OCI-LY3 (cell line): ENCODE measurements around the gene MZF1.
A peak's percentile ranks its signal among the peaks of the same experiment; 100 is the strongest.

Experiments used
- H2AFZ ChIP-seq: fragments of 200-600, 300-600 bp; shearing (Covaris generic); 2 replicates; pipeline ENCODE4 v1.6.0; 2014; ENCODE audit warnings: antibody characterized with exemption, low read depth, low read length
- H3K27ac ChIP-seq: fragments of 200-600, 300-600 bp; sonication (generic); 2 replicates; pipeline ENCODE4 v1.5.1; 2014; ENCODE audit warnings: mild to moderate bottlenecking, low read length, moderate library complexity, mixed read lengths
- H3K27me3 ChIP-seq: fragments of 200-600, 300-600 bp; sonication (generic); 2 replicates; pipeline ENCODE4 v1.6.1; 2014; ENCODE audit warnings: low read depth, low read length, mixed read lengths
- H3K36me3 ChIP-seq: fragments of 200-600, 300-600 bp; sonication (generic); replicated peaks from 2 replicates; pipeline ENCODE3; 2014; ENCODE audit warnings: low read depth, low read length, mixed read lengths
- H3K4me1 ChIP-seq: fragments of 300-600, 200-600 bp; sonication (generic); 2 replicates; pipeline ENCODE4 v1.6.1; 2014; ENCODE audit warnings: low read length, mixed read lengths
- H3K4me2 ChIP-seq: fragments of 200-600, 300-600 bp; sonication (generic); 2 replicates; pipeline ENCODE4 v1.6.1; 2014; ENCODE audit warnings: low read length, mixed read lengths
- H3K4me3 ChIP-seq: fragments of 300-600, 200-600 bp; sonication (generic); 2 replicates; pipeline ENCODE4 v1.5.1; 2014; ENCODE audit warnings: antibody characterized with exemption, mild to moderate bottlenecking, low read length, moderate library complexity
- H3K79me2 ChIP-seq: fragments of 300-600, 200-600 bp; shearing (Covaris generic); 2 replicates; pipeline ENCODE4 v1.6.1; 2014; ENCODE audit warnings: mild to moderate bottlenecking, low read length, mixed read lengths
- H3K9ac ChIP-seq: fragments of 300-600, 200-600 bp; shearing (Covaris generic); 2 replicates; pipeline ENCODE4 v1.6.0; 2014; ENCODE audit warnings: mild to moderate bottlenecking, low read length, moderate library complexity
- H3K9me3 ChIP-seq: fragments of 200-600, 300-600 bp; shearing (Covaris generic); 2 replicates; pipeline ENCODE4 v1.6.1; 2014; ENCODE audit warnings: low read length, mixed read lengths; ENCODE audit not compliant: insufficient read depth
- H4K20me1 ChIP-seq: fragments of 200-600, 300-600 bp; sonication (generic); 2 replicates; pipeline ENCODE4 v1.6.1; 2016; ENCODE audit warnings: low read length, mixed read lengths; ENCODE audit not compliant: insufficient read depth
- CTCF ChIP-seq: fragments of 200-600, 300-600 bp; sonication (generic); IDR thresholded peaks from 2 replicates; pipeline ENCODE4 v1.5.1; 2014; ENCODE audit warnings: antibody characterized with exemption, low read length, low read depth
- EZH2phosphoT487 ChIP-seq: fragments of 200-600 bp; shearing (Covaris generic); IDR thresholded peaks from 2 replicates; pipeline ENCODE4 v1.6.1; 2018; ENCODE audit warnings: antibody characterized with exemption, mixed run types, low read depth

Gene MZF1

GRCh38 chr19:58560007-58560887 lies 12.9 kb downstream of the MZF1 start:
- Histone ChIP-seq H3K27me3 (no peaks in the 10 kb centered on the region), H3K4me1 (peaks cover 22% of the 10 kb centered on the region), H4K20me1 (no peaks in the 10 kb centered on the region), H3K36me3 (peaks cover 25% of the 10 kb centered on the region), H3K9ac (peak overlapping the region; percentile 99), H3K9me3 (no peaks in the 10 kb centered on the region), H3K79me2 (peaks cover 64% of the 10 kb centered on the region), H3K4me2 (peak overlapping the region; percentile 94), H3K27ac (peak overlapping the region; percentile 94), H2AFZ (no peak overlapping the region), H3K4me3 (peak overlapping the region; percentile 88)
- TF ChIP-seq CTCF (no peak), EZH2phosphoT487 (no peak)

- peaks cover 23% of the 10 kb centered on the region for H3K4me1 ChIP-seq
- H3K4me3 ChIP-seq = peak overlapping the region; percentile 88
- H3K4me2 ChIP-seq = peak overlapping the region; percentile 94
- TF ChIP-seq CTCF (no peak), EZH2phosphoT487 (no peak)
- peak overlapping the region; percentile 12; the same call in 1 of the 2 replicates for H2AFZ ChIP-seq
- H3K9me3 ChIP-seq = no peaks in the 10 kb centered on the region
- peaks cover 66% of the 10 kb centered on the region for H3K79me2 ChIP-seq
- peak overlapping the region; percentile 94 for H3K27ac ChIP-seq
- peaks cover 25% of the 10 kb centered on the region for H3K36me3 ChIP-seq
- H3K9ac ChIP-seq = peak overlapping the region; percentile 99
- H4K20me1 ChIP-seq = no peaks in the 10 kb centered on the region
- H3K27me3 ChIP-seq = no peaks in the 10 kb centered on the region
Observed at GRCh38 chr19:58559275-58560006, 13.7 kb downstream of the MZF1 start.

GRCh38 chr19:58558623-58559274 lies 14.4 kb downstream of the MZF1 start:
- peak overlapping the region; percentile 88 for H3K4me3 ChIP-seq
- H3K27me3 ChIP-seq = no peaks in the 10 kb centered on the region
- peaks cover 30% of the 10 kb centered on the region for H3K36me3 ChIP-seq
- peaks cover 29% of the 10 kb centered on the region for H3K4me1 ChIP-seq
- no peaks in the 10 kb centered on the region for H4K20me1 ChIP-seq
- H3K27ac ChIP-seq = peak overlapping the region; percentile 94
- peak overlapping the region; percentile 94 for H3K4me2 ChIP-seq
- H3K9me3 ChIP-seq = no peaks in the 10 kb centered on the region
- H2AFZ ChIP-seq = peak overlapping the region; percentile 12; the same call in 1 of the 2 replicates
- H3K79me2 ChIP-seq = peaks cover 73% of the 10 kb centered on the region
- TF ChIP-seq CTCF (no peak), EZH2phosphoT487 (no peak)
- H3K9ac ChIP-seq = peak overlapping the region; percentile 99
